SW480 (cell line): ENCODE results near the gene TIMP4.

Source experiments
- DNase-seq: peaks from one replicate; pipeline ENCODE4 v3.0.0-alpha.2; 2016; ENCODE audit warnings: low spot score

TIMP4 gene

GRCh38 chr3:12185172-12185710 is 26.5 kb upstream of the TIMP4 start:
- no peak for DNase-seq

- DNase-seq, result no peak
These were observed 25.8 kb upstream of the TIMP4 start for GRCh38 chr3:12184541-12184940.

DNA sequence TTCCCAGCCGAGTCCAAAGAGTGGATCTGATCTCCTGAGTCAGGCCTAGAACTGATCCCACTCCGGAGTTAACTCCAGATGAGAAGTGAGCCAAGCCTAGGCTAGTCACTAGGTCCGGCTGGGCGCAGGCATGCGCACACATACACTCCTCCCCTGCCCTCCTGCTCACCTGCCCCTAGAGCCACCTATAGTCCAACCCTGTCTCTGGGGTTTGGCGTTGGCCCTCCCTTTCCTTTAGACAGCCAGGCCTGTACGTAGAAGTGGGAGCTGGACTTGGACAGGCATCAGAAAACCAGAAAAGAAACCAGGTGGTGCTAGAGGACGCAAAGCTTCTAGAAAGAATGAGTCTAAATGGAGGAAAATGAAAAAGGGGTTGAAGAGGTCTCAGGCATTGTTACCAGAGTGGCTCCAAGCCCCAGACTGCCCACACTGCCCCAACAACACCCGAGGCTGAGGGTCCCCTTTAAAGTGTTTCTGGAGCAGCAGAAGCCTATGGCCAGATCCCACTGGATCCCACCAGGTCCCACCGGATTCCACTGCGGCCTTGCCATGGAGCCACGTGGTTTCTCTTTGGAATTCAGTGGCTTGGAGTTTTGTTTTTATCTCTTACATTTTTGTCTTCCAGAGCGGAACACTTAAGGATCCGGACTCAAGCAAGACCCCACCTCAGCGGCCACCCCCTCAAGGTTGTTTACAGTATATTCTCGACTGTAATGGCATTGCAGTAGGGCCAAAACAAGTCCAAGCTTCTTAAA is 24.2 kb upstream of the TIMP4 start:
- DNase-seq, result no peak

DNA sequence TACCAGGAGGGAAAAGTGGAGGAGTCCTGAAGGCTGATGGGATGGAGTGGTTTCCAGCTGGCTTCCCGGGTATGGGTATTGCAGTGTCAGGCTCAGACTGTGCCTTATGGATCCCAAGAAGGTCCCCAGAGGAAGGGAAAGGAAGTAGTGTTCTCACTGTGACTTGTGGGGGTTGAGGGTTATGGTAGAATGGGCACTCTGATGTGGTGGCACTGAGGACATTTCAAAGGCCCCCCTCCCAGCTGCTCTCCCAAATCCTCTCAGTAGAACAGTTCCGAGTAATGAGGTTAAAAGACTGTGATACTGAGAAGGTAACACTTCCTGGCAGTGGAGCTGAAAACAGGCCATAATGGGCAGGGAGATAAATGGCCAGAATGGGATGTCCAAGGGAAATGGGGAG is 23.1 kb upstream of the TIMP4 start:
- DNase-seq, result no peak

- no peak for DNase-seq
These were observed 22.6 kb upstream of the TIMP4 start for GRCh38 chr3:12181301-12181700.

GRCh38 chr3:12180631-12181030 is 21.9 kb upstream of the TIMP4 start:
- no peak for DNase-seq

- DNase-seq, result peak; percentile 25
These were observed 21.5 kb upstream of the TIMP4 start for GRCh38 chr3:12180218-12180617.

DNA sequence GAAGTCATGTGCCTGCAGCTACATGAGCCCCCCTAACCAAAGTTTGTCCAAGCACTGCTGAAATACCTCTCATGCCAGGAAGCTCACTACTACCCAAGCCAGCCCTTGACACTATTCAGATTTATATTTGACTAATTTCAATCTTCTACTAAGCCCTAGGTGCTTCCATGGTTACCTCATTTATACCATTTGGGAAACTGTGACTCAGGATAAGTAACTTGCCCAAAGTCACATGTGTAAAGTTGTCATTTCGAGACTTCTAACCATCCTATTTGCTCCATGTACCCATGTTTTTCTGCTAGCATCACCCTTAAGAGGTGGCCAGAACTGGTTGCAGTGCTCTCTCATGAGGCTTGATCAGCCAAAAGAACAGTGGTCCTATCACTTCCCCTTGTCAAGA is 20.7 kb upstream of the TIMP4 start:
- no peak for DNase-seq

- no peak for DNase-seq
These were observed 19.5 kb upstream of the TIMP4 start for GRCh38 chr3:12178091-12178820.

GRCh38 chr3:12177126-12177525 is 18.4 kb upstream of the TIMP4 start:
- no peak for DNase-seq

DNA sequence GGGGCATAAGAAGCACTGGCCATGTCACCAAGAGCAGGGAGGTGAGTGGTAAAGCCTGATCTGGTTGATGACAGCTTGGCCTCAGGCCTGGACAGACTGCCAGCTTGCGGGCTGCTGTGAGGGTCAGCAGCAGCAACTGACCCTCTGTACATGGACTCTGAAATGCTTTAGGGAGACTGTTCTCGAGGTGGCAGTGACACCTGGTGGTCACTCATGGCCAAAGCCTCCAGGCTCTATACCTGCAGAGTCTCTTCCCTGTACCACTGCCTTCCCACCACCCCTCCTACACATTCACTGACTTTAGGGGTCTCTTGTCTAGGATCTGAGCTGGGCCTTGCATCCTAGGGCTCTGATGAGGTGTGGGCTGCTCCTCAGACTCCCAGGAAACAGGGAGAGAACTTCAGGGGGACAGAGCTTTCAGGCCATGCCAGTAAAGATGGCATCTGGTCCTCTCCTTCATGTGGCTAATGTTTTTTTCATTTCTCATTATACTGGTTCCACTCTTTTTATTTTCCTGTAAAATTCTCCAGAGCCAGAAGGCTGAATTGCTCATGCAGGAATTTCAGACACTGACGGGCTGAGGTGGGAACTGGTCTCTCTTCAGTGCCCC is 17.2 kb upstream of the TIMP4 start:
- peak; percentile 35 for DNase-seq

- peak; percentile 77 for DNase-seq
These were observed 16.5 kb upstream of the TIMP4 start for GRCh38 chr3:12175137-12175593.

DNA sequence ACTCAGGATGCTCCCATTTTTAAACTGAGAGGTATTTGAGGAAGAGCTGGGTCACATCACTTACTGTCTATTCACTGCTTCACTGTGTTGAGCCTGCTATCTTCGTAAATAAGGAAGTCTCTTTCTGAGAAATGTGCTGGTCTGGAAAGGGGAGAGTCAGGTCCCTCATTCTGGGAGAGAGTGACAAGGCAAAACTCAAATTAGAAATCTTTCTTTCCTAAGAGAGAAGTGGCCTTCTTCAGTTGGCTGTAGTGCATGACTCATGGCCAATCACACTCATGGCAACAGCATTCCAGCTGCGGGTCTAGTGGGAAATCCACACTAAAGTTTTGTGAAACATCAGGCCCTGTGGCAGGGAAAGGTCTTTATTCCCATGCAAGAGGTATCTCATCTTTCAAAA is 11.5 kb upstream of the TIMP4 start:
- DNase-seq, result no peak

DNA sequence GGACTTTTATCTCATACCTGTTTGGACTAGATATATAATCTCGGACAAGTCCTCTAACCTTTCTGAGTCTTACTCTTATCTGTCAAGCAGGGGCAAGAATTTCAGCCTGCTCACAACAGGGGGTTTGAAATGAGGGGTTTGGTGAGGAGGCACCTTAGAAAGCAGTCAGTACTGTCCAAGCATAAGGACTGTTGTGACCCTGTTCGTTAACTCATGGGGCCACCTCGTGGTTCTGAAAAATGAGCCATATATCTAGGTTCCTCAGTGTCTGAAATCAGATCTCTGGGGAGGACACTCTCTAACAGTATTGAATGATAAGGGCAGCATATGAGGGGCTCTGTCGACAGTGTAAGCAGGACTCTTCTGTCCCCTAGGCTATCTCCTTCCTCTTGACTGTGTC is 7.2 kb upstream of the TIMP4 start:
- DNase-seq, result no peak

DNA sequence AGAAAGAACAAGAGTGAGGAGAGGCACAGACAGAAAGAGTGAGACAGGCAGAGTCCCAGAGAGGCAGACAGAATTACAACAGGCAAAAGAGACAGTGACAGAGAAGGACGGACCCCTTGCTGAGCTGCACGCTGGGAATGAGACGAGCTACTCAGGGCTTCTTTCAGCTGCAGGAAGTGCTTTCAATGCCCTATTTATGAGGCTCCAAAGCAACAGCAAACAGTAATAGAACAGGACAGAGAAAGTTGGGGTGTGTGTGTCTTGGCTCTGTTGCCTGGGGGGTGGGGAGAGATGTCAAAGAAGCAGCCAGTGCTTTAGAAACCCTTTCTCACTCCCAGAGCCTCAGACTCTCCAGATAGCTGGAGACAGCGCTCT is 502 bp upstream of the TIMP4 start:
- no peak for DNase-seq

- no peak for DNase-seq
These were observed 1.7 kb downstream of the TIMP4 start for GRCh38 chr3:12157026-12157425.

GRCh38 chr3:12155828-12156227 is 2.9 kb downstream of the TIMP4 start:
- peak; percentile 65 for DNase-seq

DNA sequence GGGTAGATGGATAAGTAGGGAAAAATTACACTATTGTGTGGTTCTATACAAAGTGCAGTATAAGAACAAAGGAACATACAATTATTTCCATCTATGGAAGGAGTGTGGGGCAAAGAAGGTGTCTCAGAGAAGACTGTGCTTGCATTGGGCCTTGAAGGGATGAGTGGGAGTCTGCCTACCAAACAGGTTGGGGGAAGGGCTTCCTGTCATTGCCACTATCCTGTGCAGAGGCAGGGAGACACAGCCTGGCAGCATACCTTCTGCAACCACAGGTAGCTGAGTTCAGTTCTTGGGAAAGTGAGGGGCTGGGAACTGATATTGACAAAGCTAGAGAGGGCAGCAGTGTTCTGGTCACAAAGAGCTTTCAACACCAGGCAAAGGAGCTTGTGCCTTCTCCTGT is 3.4 kb downstream of the TIMP4 start:
- DNase-seq, result no peak

DNA sequence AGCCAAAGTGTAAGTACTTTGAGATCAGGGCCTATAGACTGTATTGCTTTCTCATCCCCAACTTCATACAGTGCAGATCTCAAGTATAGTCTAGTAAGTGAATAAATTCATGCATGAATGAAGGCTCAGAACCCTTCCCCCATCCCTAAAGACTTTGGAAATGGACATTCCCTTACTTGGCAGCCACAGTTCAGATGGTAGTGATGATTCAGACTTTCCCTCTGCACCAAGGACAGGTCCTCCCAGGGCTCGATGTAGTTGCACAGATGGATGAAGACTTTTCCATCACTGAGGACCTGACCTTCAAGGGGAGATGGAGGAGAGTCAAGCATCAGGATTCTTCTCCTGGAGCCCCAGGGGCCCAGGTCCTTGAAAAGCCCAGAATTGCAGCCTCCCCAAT is 4.6 kb downstream of the TIMP4 start:
- no peak for DNase-seq

- no peak for DNase-seq
These were observed 8.6 kb downstream of the TIMP4 start for GRCh38 chr3:12150112-12150511.

- DNase-seq, result no peak
These were observed 9.7 kb downstream of the TIMP4 start for GRCh38 chr3:12149029-12149428.

- no peak for DNase-seq
These were observed 10.3 kb downstream of the TIMP4 start for GRCh38 chr3:12148183-12148940.
